NK-92 (cell line): ENCODE data around the gene RSPH9.

Experiments used
- DNase-seq: peaks from one replicate; lab custom pipeline; 2025; ENCODE audit not compliant: unreplicated experiment; lab: John Stamatoyannopoulos, UW

RSPH9 gene

GRCh38 chr6:43644940-43645612, at the start of gene RSPH9:
Gene RSPH9 (plus strand): TSS chr6:43645036. CDS start chr6:43645099, 63 bp downstream.
- no peak for DNase-seq

GRCh38 chr6:43600595-43600994, 44.2 kb upstream of the RSPH9 start:
- no peak for DNase-seq

GRCh38 chr6:43604174-43604573, 40.7 kb upstream of the RSPH9 start:
- no peak for DNase-seq

- no peak for DNase-seq
These were observed 38.8 kb upstream of the RSPH9 start for GRCh38 chr6:43606019-43606418.

- no peak for DNase-seq
These were observed 36.5 kb upstream of the RSPH9 start for GRCh38 chr6:43608310-43608763.

- no peak for DNase-seq
These were observed 36.0 kb upstream of the RSPH9 start for GRCh38 chr6:43608807-43609206.

- no peak for DNase-seq
These were observed 35.4 kb upstream of the RSPH9 start for GRCh38 chr6:43609402-43609801.

GRCh38 chr6:43610431-43610830, 34.4 kb upstream of the RSPH9 start:
- no peak for DNase-seq

GRCh38 chr6:43613721-43614395, 31.0 kb upstream of the RSPH9 start:
- DNase-seq: no peak

GRCh38 chr6:43614396-43614730, 30.5 kb upstream of the RSPH9 start:
- no peak for DNase-seq

GRCh38 chr6:43616725-43617472, 27.9 kb upstream of the RSPH9 start:
- no peak for DNase-seq

- no peak for DNase-seq
These were observed 23.6 kb upstream of the RSPH9 start for GRCh38 chr6:43621078-43621835.

GRCh38 chr6:43621836-43622180, 23.0 kb upstream of the RSPH9 start:
- no peak for DNase-seq

GRCh38 chr6:43622541-43622940, 22.3 kb upstream of the RSPH9 start:
- no peak for DNase-seq

GRCh38 chr6:43623880-43624785, 20.7 kb upstream of the RSPH9 start:
- DNase-seq: no peak

- DNase-seq: no peak
These were observed 20.0 kb upstream of the RSPH9 start for GRCh38 chr6:43624786-43625288.

GRCh38 chr6:43625393-43625992, 19.3 kb upstream of the RSPH9 start:
- no peak for DNase-seq

GRCh38 chr6:43627008-43627825, 17.6 kb upstream of the RSPH9 start:
- DNase-seq: no peak
